AML-193 (cell line): ENCODE results near the gene LMAN2.

Experiments used
- DNase-seq, 2 experiments: peaks; one replicate each; lab custom pipeline; 2025; lab: John Stamatoyannopoulos, UW

Gene LMAN2

GRCh38 chr5:177327539-177328522 lies 23.6 kb downstream of the LMAN2 start:
- no peak for DNase-seq

GRCh38 chr5:177325868-177326381 lies 25.5 kb downstream of the LMAN2 start:
- no peak for DNase-seq

GRCh38 chr5:177320879-177321278 lies 30.6 kb downstream of the LMAN2 start:
- DNase-seq = peak; percentile 48 to 69

GRCh38 chr5:177319913-177320588 lies 31.4 kb downstream of the LMAN2 start:
- DNase-seq = no peak

- peak; percentile 51 to 67 for DNase-seq
These were observed 33.5 kb downstream of the LMAN2 start for GRCh38 chr5:177317959-177318377.

GRCh38 chr5:177316005-177316404 lies 35.5 kb downstream of the LMAN2 start:
- no peak for DNase-seq

- DNase-seq = no peak
These were observed 36.1 kb downstream of the LMAN2 start for GRCh38 chr5:177315411-177315810.

- DNase-seq = no peak
These were observed 36.8 kb downstream of the LMAN2 start for GRCh38 chr5:177314376-177315342.

GRCh38 chr5:177313561-177314259 lies 37.8 kb downstream of the LMAN2 start:
- no peak for DNase-seq

GRCh38 chr5:177312649-177313181 lies 38.8 kb downstream of the LMAN2 start:
- peak; percentile 44 to 78 for DNase-seq

- DNase-seq = peak; percentile 95 to 96
These were observed 39.5 kb downstream of the LMAN2 start, which contains the start of gene MXD3 for GRCh38 chr5:177311723-177312648. Gene MXD3, minus strand, starts transcription at chr5:177311898. Its CDS starts 68 bp downstream, at chr5:177311830.

- DNase-seq = no peak
These were observed 40.1 kb downstream of the LMAN2 start for GRCh38 chr5:177311392-177311722.

- peak; percentile 71 to 79 for DNase-seq
These were observed 40.6 kb downstream of the LMAN2 start for GRCh38 chr5:177310757-177311391.

- no peak for DNase-seq
These were observed 41.1 kb downstream of the LMAN2 start for GRCh38 chr5:177310332-177310731.

GRCh38 chr5:177309351-177310191 lies 41.9 kb downstream of the LMAN2 start:
- DNase-seq = peak; percentile 34 to 52

GRCh38 chr5:177308740-177309139 lies 42.7 kb downstream of the LMAN2 start:
- no peak for DNase-seq

- DNase-seq = no peak
These were observed 43.7 kb downstream of the LMAN2 start for GRCh38 chr5:177307544-177308363.
